ENCODE measurements around the gene SLC7A14. TPM values are rescaled to one million over a fixed set of nuclear protein-coding genes. Genes with fewer than 3 reads are reported as not detected.

The SLC7A14 gene
- polyA plus RNA-seq, 3 donors, result not detected

DNA sequence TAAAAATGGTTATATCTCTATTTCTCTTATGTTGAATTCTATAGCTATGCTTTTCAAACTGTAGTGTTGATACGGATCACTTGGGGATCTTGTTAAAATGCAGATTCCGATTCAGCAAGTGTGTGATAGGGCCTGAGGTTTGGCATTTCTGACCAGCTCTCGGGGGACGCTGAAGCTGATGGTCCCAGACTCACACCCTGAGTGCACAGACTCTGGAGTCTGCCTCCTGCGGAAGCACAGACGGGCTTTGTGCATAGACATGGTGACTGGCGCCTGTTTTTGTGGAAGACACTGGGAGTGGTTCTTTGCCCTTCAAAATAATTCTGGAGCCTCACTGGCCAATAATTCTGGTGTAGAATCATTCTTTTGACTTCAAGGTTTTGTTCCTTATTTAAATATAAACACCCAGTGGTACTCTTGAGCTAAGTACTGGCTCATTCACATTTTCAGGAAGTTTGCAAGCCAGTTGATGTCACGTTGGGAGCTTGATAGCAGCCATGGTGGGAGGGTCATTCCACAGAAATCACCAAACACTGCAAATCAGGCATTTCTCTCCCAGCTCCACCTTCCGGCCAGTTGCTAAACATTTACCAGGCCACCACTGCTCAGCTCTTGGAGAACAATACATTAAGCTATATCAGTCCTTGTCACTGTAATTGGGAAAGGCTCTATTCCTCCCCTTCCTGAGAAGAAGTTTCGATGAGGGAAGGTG, 148.0 kb downstream of the SLC7A14 start:
- Mint-ChIP-seq H3K4me3 (no peak overlapping the region), H3K9me3 (peaks cover 0 to 3% (median 0%) of the 10 kb centered on the region in 7 donors), H3K27me3 (ENCODE audit: low read depth in 3 of 3) (peaks cover 2 to 5% (median 2%) of the 10 kb centered on the region in 3 donors), H3K4me1 (no peaks in the 10 kb centered on the region), H3K36me3 (no peaks in the 10 kb centered on the region), H3K27ac (no peak overlapping the region)
- Histone ChIP-seq H3K9ac (ENCODE audit: insufficient read depth, low read length, poor library complexity, severe bottlenecking) (no peak overlapping the region), H3K4me1 (ENCODE audit: control insufficient read depth in 1 of 2, insufficient read depth in 2 of 2, low read length in 2 of 2) (no peaks in the 10 kb centered on the region), H4K20me1 (ENCODE audit: insufficient read depth, low read length) (no peaks in the 10 kb centered on the region), H3K27ac (ENCODE audit: low read depth in 1 of 2, low read length in 2 of 2) (no peak overlapping the region), H3K9me3 (replicated peaks in 1 of 2; ENCODE audit: control insufficient read depth in 1 of 2, insufficient read depth in 1 of 2, low read length in 2 of 2) (no peaks in the 10 kb centered on the region), H3K4me2 (replicated peaks; ENCODE audit: extremely low read depth, low read length, poor library complexity, severe bottlenecking) (no peak overlapping the region), H3K36me3 (replicated peaks in 1 of 2; ENCODE audit: control insufficient read depth in 1 of 2, insufficient read depth in 2 of 2, low read length in 2 of 2) (no peaks in the 10 kb centered on the region), H2AFZ (ENCODE audit: insufficient read depth, low read depth, low read length, poor library complexity, severe bottlenecking) (no peak overlapping the region), H3K4me3 (replicated peaks in 1 of 3; ENCODE audit: low read depth in 2 of 3, low read length in 3 of 3) (no peak overlapping the region), H3K79me2 (ENCODE audit: insufficient read depth, low read length) (no peaks in the 10 kb centered on the region), H3K27me3 (ENCODE audit: control insufficient read depth in 2 of 2, insufficient read depth in 2 of 2, low read length in 2 of 2) (no peaks in the 10 kb centered on the region)
- intact Hi-C loops (cut with micrococcal nuclease), result no loop called here
- no peak for DNase-seq
- 94% methylated on average over 7 of the region's 10 CpGs for WGBS (ENCODE audit: insufficient coverage)
- TF ChIP-seq, protein P1, sequence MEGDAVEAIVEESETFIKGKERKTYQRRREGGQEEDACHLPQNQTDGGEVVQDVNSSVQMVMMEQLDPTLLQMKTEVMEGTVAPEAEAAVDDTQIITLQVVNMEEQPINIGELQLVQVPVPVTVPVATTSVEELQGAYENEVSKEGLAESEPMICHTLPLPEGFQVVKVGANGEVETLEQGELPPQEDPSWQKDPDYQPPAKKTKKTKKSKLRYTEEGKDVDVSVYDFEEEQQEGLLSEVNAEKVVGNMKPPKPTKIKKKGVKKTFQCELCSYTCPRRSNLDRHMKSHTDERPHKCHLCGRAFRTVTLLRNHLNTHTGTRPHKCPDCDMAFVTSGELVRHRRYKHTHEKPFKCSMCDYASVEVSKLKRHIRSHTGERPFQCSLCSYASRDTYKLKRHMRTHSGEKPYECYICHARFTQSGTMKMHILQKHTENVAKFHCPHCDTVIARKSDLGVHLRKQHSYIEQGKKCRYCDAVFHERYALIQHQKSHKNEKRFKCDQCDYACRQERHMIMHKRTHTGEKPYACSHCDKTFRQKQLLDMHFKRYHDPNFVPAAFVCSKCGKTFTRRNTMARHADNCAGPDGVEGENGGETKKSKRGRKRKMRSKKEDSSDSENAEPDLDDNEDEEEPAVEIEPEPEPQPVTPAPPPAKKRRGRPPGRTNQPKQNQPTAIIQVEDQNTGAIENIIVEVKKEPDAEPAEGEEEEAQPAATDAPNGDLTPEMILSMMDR (IDR thresholded peaks at IDR 0.05), result no peak

DNA sequence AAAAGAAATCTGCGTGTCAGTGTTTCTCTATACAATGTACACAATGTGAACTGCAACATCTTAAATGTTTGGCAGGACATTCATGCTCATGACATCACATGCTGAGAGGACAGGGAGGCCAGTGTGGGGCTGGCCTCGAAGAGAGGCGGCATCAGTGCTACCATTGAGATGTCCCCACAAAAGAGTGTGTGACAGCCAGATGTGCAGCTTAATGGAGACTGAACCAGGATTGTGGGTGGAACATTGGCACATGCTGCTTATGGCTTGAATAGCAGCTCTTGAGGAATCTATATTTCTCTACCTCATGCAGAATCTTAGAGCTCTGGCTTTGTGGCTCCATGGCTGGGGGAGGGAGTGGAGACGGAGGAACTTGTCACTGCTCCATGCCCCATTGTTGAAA, 148.7 kb downstream of the SLC7A14 start:
- H2AFZ ChIP-seq (ENCODE audit: insufficient read depth, low read depth, low read length, poor library complexity, severe bottlenecking), result no peak overlapping the region
- Mint-ChIP-seq H3K9me3 (peaks cover 0 to 3% (median 0%) of the 10 kb centered on the region in 7 donors), H3K4me3 (no peak overlapping the region), H3K27ac (no peak overlapping the region), H3K36me3 (no peaks in the 10 kb centered on the region), H3K4me1 (no peaks in the 10 kb centered on the region), H3K27me3 (ENCODE audit: low read depth in 3 of 3) (peaks cover 2 to 5% (median 2%) of the 10 kb centered on the region in 3 donors)
- TF ChIP-seq, protein P1 (IDR thresholded peaks at IDR 0.05), result no peak
- DNase-seq, result no peak
- no peak overlapping the region for H3K9ac ChIP-seq (ENCODE audit: insufficient read depth, low read length, poor library complexity, severe bottlenecking)
- no peaks in the 10 kb centered on the region for H3K9me3 ChIP-seq (replicated peaks in 1 of 2; ENCODE audit: control insufficient read depth in 1 of 2, insufficient read depth in 1 of 2, low read length in 2 of 2)
- no peak overlapping the region for H3K4me2 ChIP-seq (replicated peaks; ENCODE audit: extremely low read depth, low read length, poor library complexity, severe bottlenecking)
- H3K4me1 ChIP-seq (ENCODE audit: control insufficient read depth in 1 of 2, insufficient read depth in 2 of 2, low read length in 2 of 2), result no peaks in the 10 kb centered on the region
- intact Hi-C loops (cut with micrococcal nuclease), result no loop called here
- 89% methylated on average over 2 of the region's 4 CpGs for WGBS (ENCODE audit: insufficient coverage)
- no peaks in the 10 kb centered on the region for H3K36me3 ChIP-seq (replicated peaks in 1 of 2; ENCODE audit: control insufficient read depth in 1 of 2, insufficient read depth in 2 of 2, low read length in 2 of 2)
- H3K27ac ChIP-seq (ENCODE audit: low read depth in 1 of 2, low read length in 2 of 2), result no peak overlapping the region
- H3K27me3 ChIP-seq (ENCODE audit: control insufficient read depth in 2 of 2, insufficient read depth in 2 of 2, low read length in 2 of 2), result no peaks in the 10 kb centered on the region
- H3K4me3 ChIP-seq (replicated peaks in 1 of 3; ENCODE audit: low read depth in 2 of 3, low read length in 3 of 3), result no peak overlapping the region
- no peaks in the 10 kb centered on the region for H4K20me1 ChIP-seq (ENCODE audit: insufficient read depth, low read length)
- H3K79me2 ChIP-seq (ENCODE audit: insufficient read depth, low read length), result no peaks in the 10 kb centered on the region
